SK-N-SH treated with all-trans-retinoic acid at 6 μM for 48 hours (cell line): ENCODE data around the gene TMEM125.

Experiments used
- ARNTL ChIP-seq: fragments of 450-650 bp; formaldehyde crosslinking; IDR thresholded peaks from 2 replicates; pipeline ENCODE4 v1.5.0; 2020; ENCODE audit warnings: low read depth, mild to moderate bottlenecking, moderate library complexity, borderline replicate concordance
- CSDC2 ChIP-seq: fragments of 250-450 bp; sonication (Bioruptor Pico); IDR thresholded peaks from 2 replicates; pipeline ENCODE4 v1.5.0; 2020; ENCODE audit warnings: mild to moderate bottlenecking, moderate library complexity

- no peak for TF ChIP-seq ARNTL
- TF ChIP-seq CSDC2 (CRISPR knock-in tag): no peak
These were observed 28.4 kb upstream of the TMEM125 start for GRCh38 chr1:43241413-43241836.
